IPS-18c (cell line): ENCODE data around the gene AOPEP.
"Not testable (repeated sequence)": the region's sequence is repeated elsewhere in the genome, so short reads cannot be mapped to it uniquely, and the experiment has no call there.

Experiments
- H3K4me3 ChIP-seq: 2 replicates; pipeline ENCODE4 v1.7.0; 2013; ENCODE audit warnings: low read depth, mild to moderate bottlenecking, low read length, moderate library complexity; ENCODE audit not compliant: insufficient read depth
- H3K9me3 ChIP-seq: one replicate; pipeline ENCODE4 v1.6.1; 2013; ENCODE audit warnings: mild to moderate bottlenecking, low read length, moderate library complexity; ENCODE audit not compliant: control insufficient read depth, insufficient read depth

Gene AOPEP

DNA sequence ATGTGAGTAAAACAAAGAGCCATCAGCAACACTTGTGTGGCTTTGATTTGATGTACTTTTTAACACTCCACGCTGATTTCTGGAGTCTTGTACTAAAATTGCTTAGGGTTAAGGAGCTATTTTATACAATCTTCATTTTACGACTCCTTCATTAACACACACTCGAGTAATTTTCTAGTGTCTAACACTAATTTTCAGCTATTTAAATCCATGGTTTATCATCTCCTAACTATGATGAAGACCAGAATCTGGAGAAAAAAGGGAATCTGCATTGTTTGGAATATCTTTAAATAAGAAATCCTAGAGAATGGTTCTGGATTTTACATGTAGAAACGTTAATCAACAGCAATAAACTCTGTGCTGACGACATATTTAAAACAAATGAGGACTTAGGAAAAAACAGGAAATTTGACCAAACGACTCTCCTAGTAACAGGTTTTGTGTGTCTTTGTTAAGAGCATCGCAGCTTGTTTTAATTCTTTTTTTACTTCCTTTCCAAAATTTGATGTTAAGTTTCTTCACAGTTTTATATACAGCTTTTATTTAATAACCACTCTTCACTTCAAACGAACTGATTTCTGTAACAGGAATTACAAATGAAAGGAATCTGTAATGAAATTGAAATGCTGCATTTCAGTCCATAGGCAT lies 138.5 kb downstream of the AOPEP start:
- Histone ChIP-seq H3K4me3 (no peak overlapping the region), H3K9me3 (no peaks in the 10 kb centered on the region)

DNA sequence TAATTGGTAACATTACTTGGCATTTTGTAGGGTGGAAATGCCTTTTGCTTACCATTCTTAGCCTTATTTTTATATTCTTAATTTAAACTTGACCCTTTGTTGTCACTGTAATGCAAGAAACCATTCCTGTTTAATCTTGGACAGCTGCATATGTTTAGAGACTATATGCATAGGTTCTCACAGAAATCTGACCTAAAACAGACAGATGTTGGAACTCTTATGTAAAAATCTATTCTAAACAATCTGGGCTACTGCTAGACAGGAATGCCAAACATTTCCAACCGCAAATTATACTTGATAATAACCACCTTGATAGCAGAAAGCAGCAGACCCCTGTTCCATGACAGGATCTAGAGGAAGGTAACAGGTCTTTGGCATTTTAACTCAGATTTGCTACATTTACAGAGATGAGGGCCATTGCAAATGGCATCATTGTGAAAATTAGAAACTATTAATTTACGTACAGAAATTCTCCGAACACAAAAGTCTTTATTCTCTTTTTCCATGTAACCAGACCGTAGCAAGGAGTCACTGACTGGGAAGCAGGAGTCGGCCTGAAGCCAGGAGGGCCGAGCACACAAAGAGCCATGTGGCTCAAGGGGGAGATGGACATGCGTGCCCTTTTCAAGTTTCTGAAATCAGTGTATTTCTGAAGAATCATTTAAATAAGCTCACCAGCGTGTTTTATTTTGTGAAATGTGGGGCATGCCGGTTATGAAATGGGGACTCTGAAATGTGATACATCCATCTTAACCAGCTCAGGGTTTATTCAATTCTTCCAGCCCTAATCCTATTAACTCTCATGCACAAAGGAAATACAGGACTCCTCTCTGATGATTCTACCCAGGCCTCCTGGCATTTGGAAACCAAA lies 139.3 kb downstream of the AOPEP start:
- H3K4me3 ChIP-seq = no peak overlapping the region

DNA sequence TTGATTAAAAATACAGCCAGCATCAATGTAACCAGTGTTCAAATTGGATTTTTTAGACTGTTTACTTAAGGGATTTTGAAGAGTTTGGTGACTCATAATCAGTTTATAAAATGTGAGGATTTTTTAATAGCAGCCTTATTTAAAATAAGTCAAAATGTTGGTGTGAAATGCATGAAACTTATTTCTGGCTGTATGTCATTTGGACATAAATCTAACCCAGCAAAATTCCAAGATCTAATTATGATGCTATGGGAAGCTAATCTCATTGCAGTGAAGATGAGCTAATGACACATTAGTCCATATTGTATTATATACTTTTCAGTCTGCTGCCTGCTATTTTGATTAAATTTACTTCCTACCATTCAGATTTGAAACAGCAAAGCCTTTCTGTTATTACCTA lies 140.3 kb downstream of the AOPEP start:
- H3K9me3 ChIP-seq = no peaks in the 10 kb centered on the region
- no peak overlapping the region for H3K4me3 ChIP-seq

More for the DNA sequence above, 139.3 kb downstream of the AOPEP start:
- no peaks in the 10 kb centered on the region for H3K9me3 ChIP-seq

GRCh38 chr9:94867281-94867841 lies 140.9 kb downstream of the AOPEP start:
- Histone ChIP-seq H3K4me3 (no peak overlapping the region), H3K9me3 (no peaks in the 10 kb centered on the region)

DNA sequence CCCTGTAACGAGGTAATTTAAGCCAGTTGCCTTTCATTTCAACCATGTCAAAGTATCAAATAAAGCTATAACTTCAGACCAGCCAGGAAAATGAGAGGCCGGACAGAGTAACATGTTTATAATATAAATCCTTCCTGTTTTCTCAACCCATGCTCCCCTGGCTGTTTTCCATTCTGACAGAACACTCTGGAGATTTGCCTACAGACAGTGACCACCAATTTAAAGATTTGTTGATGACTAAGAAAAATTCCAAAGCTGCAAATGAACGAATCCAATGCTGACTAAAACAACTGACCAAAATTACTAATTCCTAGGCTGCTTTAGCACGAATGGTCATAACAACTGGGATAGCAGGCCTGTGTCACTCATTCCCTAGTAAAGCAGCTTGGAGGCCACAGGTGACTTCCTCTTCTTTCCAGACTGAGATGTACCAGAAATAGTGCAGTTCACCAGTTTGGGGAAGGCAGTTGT lies 141.4 kb downstream of the AOPEP start:
- H3K4me3 ChIP-seq = no peak overlapping the region

GRCh38 chr9:94868464-94868863 lies 142.0 kb downstream of the AOPEP start:
- H3K4me3 ChIP-seq = no peak overlapping the region

More for the DNA sequence above, 141.4 kb downstream of the AOPEP start:
- no peaks in the 10 kb centered on the region for H3K9me3 ChIP-seq

DNA sequence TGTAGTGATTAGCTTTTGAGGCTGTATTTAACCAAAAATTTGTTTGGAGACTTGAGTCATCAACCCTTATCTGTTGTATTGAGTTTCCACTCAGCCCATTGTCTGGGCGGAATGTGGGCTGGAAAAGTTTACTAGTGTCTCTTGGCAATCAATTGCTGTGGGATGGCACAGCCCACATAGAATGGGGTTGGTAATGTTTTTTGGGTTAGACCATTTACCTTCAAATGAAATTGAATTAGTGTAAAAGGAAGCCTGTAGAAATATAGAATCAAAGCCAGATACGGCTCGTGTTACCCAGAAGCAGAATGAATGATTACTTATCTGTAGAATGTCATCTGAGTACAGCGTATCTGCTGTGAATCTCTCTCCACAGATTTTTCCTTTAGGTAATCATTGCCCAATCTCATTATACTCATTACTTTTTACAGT lies 142.9 kb downstream of the AOPEP start:
- Histone ChIP-seq H3K9me3 (no peaks in the 10 kb centered on the region), H3K4me3 (no peak overlapping the region)

More at GRCh38 chr9:94868464-94868863, 142.0 kb downstream of the AOPEP start:
- no peaks in the 10 kb centered on the region for H3K9me3 ChIP-seq

DNA sequence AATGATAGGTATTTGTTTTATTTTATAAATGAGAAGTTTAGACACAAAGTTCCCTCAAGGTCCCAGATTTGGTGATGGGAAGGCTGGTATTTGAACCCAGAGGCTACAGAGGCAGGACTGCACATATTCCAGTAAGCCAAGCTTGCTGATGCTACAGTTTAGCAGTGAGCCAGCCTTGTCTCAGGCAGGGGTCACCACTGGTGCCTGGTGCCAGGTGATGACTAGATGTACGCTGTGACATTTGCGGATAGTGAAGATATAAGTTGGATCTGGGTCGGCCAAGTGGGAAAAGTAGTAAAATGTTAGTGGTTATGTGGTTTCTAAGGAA lies 143.9 kb downstream of the AOPEP start:
- Histone ChIP-seq H3K9me3 (no peaks in the 10 kb centered on the region), H3K4me3 (no peak overlapping the region)

DNA sequence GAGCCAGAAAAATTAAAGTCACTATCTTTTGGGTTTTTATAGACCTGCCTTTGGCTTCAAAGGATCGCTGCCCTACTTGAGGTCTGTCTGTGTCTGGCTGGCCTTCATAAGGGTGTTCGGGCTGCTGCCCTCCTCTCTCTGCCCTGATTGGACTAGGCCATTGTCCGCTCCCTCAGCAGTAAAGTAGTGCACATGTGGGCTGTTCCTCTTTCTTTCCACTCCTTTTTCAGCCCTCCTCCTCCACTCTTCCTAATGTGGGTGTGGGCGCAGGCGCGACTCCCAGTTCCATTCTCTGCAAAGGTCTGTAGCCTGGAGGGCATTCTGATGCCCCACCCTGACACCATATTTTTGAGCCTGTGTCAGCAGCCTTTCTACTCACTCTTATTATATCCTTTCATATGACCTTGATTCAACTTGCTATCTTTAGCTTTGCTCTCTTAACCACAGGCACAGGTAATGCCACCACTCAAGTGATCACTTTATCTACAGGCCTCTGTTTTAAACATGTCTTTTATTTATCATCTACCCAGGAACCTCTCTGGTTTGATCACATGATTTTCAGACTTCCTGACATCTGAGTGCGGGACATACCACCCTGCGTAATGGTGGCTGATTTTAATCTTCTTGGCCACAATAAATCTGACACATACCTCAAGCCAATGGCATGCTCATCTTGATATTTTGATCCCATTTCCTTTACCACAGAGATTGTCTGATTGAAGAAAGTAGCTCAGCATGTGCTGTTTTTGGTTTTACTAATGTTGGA lies 144.5 kb downstream of the AOPEP start:
- Histone ChIP-seq H3K4me3 (no peak overlapping the region), H3K9me3 (no peaks in the 10 kb centered on the region)

GRCh38 chr9:94872083-94872833 lies 145.8 kb downstream of the AOPEP start:
- H3K4me3 ChIP-seq = no peak overlapping the region
- no peaks in the 10 kb centered on the region for H3K9me3 ChIP-seq

DNA sequence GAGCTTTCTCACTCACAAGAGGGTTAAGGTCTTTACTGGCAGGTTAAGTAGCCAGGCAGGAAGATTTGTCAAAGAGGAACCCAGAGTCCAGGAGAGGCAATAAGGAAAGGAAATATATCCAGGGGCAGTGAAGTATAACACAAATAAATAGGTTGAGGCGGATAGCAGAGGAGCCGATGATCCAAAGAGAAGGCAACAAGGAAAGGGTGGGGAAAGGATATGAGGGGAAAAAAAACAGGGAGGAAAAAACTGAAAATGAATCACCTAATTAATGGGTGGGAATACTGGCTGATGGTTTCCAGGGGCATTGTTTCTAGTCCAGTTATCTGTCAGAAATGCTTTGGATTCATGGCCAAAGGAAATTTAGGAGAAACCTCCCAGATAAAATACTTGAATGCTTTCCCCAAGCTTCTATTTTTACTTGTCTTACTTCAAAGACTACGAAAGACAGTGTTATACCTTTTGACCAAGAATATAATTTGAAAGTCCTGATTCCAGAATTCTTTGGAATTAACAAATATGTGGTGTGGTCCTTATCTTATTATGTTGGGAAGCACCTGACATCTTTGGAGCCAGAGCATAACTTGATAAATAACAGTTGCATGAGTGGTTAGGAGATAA lies 146.5 kb downstream of the AOPEP start:
- Histone ChIP-seq H3K9me3 (no peaks in the 10 kb centered on the region), H3K4me3 (no peak overlapping the region)

DNA sequence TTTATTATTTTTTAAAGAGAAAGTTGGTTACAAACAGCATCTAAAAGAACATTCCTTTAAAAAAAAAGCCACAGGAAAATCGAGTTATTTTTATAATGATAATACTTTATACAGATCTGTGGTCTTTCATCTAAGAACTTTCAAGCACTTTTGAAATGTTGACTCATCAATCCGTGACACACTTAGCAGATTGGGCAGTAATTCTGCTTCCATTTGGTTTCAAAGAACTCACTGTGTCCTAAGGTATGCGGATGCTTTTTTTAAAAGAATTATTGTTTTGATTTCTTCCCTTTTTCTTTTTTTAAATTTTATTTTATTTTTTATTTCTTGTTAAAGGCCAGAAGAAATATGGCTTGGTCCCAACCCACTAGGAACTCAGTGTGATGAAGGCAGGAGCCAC lies 147.8 kb downstream of the AOPEP start:
- H3K9me3 ChIP-seq = no peaks in the 10 kb centered on the region
- no peak overlapping the region for H3K4me3 ChIP-seq

DNA sequence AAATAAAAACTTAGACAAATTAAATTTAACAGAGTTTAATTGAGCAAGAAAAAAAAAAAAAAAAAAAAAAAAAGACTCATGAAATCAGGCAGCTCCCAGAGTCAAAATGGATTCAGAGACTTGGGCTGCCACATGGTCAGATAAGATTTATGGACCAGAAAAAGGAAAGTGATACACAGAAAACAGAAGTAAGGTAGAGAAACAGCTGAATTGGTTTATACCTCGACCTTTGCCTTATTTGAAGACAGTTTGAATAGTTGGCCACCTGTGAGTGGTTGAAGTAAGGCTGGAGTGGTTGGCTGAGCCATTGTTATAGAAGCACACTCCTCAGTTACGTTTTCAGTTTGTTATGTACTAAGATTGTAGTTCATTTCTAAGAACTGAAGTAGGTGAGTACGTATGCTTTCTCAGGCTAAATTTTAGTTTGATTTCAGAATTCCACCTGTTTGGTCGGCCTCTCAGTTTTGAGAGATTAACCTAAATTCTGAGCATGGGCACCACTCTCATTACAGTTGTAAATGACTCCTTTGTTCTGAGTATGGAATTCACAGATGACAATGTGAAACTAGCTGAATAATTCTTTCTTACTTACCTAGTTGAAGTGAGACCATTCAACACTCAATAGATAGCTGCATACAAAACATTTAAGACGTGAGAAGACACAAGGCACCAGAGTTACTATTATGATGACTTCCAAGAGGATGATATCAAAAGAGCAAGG lies 149.0 kb downstream of the AOPEP start:
- H3K4me3 ChIP-seq = no peak overlapping the region
- no peaks in the 10 kb centered on the region for H3K9me3 ChIP-seq

GRCh38 chr9:94878804-94879203 lies 152.3 kb downstream of the AOPEP start:
- not testable (repeated sequence) for H3K4me3 ChIP-seq, H3K9me3 ChIP-seq

DNA sequence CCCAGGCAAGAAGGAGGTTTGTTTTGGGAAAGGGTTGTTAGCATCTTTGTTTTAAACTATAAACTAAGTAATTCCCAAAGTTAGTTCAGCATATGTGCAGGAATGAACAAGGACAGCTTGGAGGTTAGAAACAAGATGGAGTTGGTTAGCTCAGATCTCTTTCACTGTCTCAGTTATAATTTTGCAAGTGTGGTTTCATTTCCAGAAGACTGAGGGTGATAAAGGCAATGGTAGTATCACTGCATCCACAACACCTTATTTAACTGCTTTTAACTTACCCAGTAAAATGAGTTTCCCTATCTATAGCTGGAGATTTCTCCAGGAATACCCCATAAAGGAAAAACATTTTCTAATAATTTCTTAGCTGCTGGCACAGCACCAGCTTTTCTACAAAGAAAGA lies 152.7 kb downstream of the AOPEP start:
- Histone ChIP-seq H3K4me3 (no peak overlapping the region), H3K9me3 (peaks cover 2% of the 10 kb centered on the region)

DNA sequence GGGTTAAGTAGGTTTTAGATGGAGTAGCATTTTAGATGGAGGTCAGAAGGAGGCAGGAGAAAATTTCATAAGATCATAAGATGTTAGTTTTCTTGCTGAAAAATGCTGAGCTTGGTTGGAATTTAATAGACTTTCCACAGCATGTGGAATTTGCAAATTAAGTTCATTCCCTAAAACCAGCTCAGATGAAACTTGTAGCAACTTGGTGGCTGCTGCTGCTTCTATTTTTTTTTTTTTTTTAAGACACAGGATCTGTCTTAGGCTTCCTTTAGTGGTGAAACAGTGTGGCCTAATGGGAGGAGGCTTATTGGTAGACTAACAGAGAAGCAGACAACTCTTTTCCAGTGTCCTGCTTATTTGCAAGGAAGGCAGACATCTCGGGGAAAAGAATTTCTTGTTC lies 154.5 kb downstream of the AOPEP start:
- peaks cover 2% of the 10 kb centered on the region for H3K9me3 ChIP-seq
- H3K4me3 ChIP-seq = no peak overlapping the region
